CD14-positive monocyte (primary cell): Measurements from ENCODE around the gene KRT82. TPM values are rescaled to one million over a fixed set of nuclear protein-coding genes. Genes with fewer than 3 reads are reported as not detected.
A peak's percentile ranks its signal among the peaks of the same experiment; 100 is the strongest.

ENCODE experiments used
- DNase-seq, 3 donors: peaks; one replicate each; pipeline ENCODE4 v3.0.0-alpha.2; 2011 to 2022
- H2AFZ ChIP-seq: 2 replicates; pipeline ENCODE4 v1.6.0; 2012; ENCODE audit warnings: mild to moderate bottlenecking, low read depth, low read length, inconsistent platforms; ENCODE audit not compliant: insufficient read depth, poor library complexity, severe bottlenecking
- H3K27ac ChIP-seq, 2 donors: 1 replicate in 1 of 2; 2 replicates in 1 of 2; pipeline ENCODE4 v1.5.1; 2012 to 2013; ENCODE audit warnings: low read length in 2 of 2, control low read depth in 1 of 2, inconsistent platforms in 1 of 2, low read depth in 1 of 2, mild to moderate bottlenecking in 1 of 2
- H3K27me3 ChIP-seq, 2 donors: one replicate each; pipeline versions ENCODE4 v1.6.0 to v1.6.1; 2011 to 2013; ENCODE audit warnings: low read length in 2 of 2; ENCODE audit not compliant: control insufficient read depth in 2 of 2, insufficient read depth in 2 of 2
- H3K36me3 ChIP-seq, 2 donors: replicated peaks in 1 of 2; 1 replicate in 1 of 2; 2 replicates in 1 of 2; pipeline versions ENCODE4 v1.5.1 to v1.6.1; 2012 to 2013; ENCODE audit warnings: low read length in 2 of 2, control low read depth in 1 of 2, inconsistent platforms in 1 of 2, mild to moderate bottlenecking in 1 of 2; ENCODE audit not compliant: insufficient read depth in 2 of 2, control insufficient read depth in 1 of 2
- H3K4me1 ChIP-seq, 2 donors: 1 replicate in 1 of 2; 2 replicates in 1 of 2; pipeline versions ENCODE4 v1.5.1 to v1.6.1; 2012 to 2013; ENCODE audit warnings: low read length in 2 of 2, control low read depth in 1 of 2, inconsistent platforms in 1 of 2, mild to moderate bottlenecking in 1 of 2, moderate library complexity in 1 of 2; ENCODE audit not compliant: insufficient read depth in 2 of 2, control insufficient read depth in 1 of 2
- H3K4me2 ChIP-seq: replicated peaks from 2 replicates; pipeline ENCODE3; 2012; ENCODE audit warnings: low read length, moderate library complexity, mild to moderate bottlenecking; ENCODE audit not compliant: poor library complexity, severe bottlenecking; ENCODE audit errors: extremely low read depth
- H3K4me3 ChIP-seq, 3 experiments: fragments of 200-600 bp in 1 of 3; sonication (generic) in 1 of 3; replicated peaks in 1 of 3; 1 replicate in 2 of 3; 2 replicates in 1 of 3; pipeline ENCODE4 v1.5.1; 2011 to 2013; ENCODE audit warnings: low read length in 3 of 3, mild to moderate bottlenecking in 3 of 3, control low read depth in 2 of 3, low read depth in 2 of 3, inconsistent platforms in 1 of 3, moderate library complexity in 1 of 3
- H3K79me2 ChIP-seq: 2 replicates; pipeline ENCODE4 v1.6.0; 2012; ENCODE audit warnings: mild to moderate bottlenecking, control low read depth, inconsistent platforms, low read length, moderate library complexity; ENCODE audit not compliant: insufficient read depth
- H3K9ac ChIP-seq: 2 replicates; pipeline ENCODE4 v1.6.0; 2017; ENCODE audit warnings: low read length, mild to moderate bottlenecking; ENCODE audit not compliant: insufficient read depth, poor library complexity, severe bottlenecking
- H3K9me3 ChIP-seq, 2 donors: replicated peaks in 1 of 2; 1 replicate in 1 of 2; 2 replicates in 1 of 2; pipeline versions ENCODE4 v1.5.1 to v1.6.1; 2012 to 2013; ENCODE audit warnings: low read length in 2 of 2, control low read depth in 1 of 2; ENCODE audit not compliant: control insufficient read depth in 1 of 2, insufficient read depth in 1 of 2
- H4K20me1 ChIP-seq: 2 replicates; pipeline ENCODE4 v1.6.0; 2012; ENCODE audit warnings: mild to moderate bottlenecking, low read length, control low read depth, moderate library complexity; ENCODE audit not compliant: insufficient read depth
- H3K27ac Mint-ChIP-seq, 7 donors: one replicate each; pipeline ENCODE4 v1.8.0; 2020; ENCODE audit warnings: mild to moderate bottlenecking in 7 of 7, mixed read lengths in 7 of 7, moderate library complexity in 6 of 7, inconsistent platforms in 2 of 7
- H3K27me3 Mint-ChIP-seq, 3 donors: one replicate each; pipeline ENCODE4 v1.8.0; 2021 to 2022; ENCODE audit warnings: low read depth in 3 of 3, mild to moderate bottlenecking in 3 of 3, mixed read lengths in 3 of 3, moderate library complexity in 3 of 3, inconsistent platforms in 1 of 3
- H3K36me3 Mint-ChIP-seq, 2 donors: one replicate each; pipeline ENCODE4 v1.8.0; 2020; ENCODE audit warnings: mixed read lengths in 2 of 2, inconsistent platforms in 1 of 2, mild to moderate bottlenecking in 1 of 2
- H3K4me1 Mint-ChIP-seq: one replicate; pipeline ENCODE4 v1.8.0; 2020; ENCODE audit warnings: mild to moderate bottlenecking, mixed read lengths
- H3K4me3 Mint-ChIP-seq, 2 donors: one replicate each; pipeline ENCODE4 v1.8.0; 2020; ENCODE audit warnings: mild to moderate bottlenecking in 2 of 2, mixed read lengths in 2 of 2, moderate library complexity in 1 of 2
- H3K9me3 Mint-ChIP-seq, 7 donors: one replicate each; pipeline ENCODE4 v1.8.0; 2020 to 2022; ENCODE audit warnings: mixed read lengths in 7 of 7, mild to moderate bottlenecking in 6 of 7, moderate library complexity in 6 of 7, inconsistent platforms in 2 of 7
- CTCF ChIP-seq: fragments of 200-600 bp; IDR thresholded peaks from one replicate; pipeline ENCODE4 v1.8.0; 2022; ENCODE audit warnings: antibody characterized with exemption, mild to moderate bottlenecking
- WGBS: methylation state at CpG from one replicate; pipeline ENCODE4 v1.1.5; 2013; ENCODE audit warnings: missing lambda C conversion rate; ENCODE audit not compliant: insufficient coverage; 5-methylcytosine and 5-hydroxymethylcytosine counted together
- intact Hi-C, 2 donors: fragments of 100-400 bp; cut with micrococcal nuclease; formaldehyde crosslinking; loops; one replicate each; pipeline versions ENCODE4 v1.15.0 to v1.15.1; 2023
- polyA plus RNA-seq, 3 donors: library from polyadenylated mRNA; depleted of rRNA in 1 of 3; unstranded in 2 of 3; stranded (reverse) in 1 of 3; fragments of 300-500 nt in 2 of 3; fragments of >200 nt in 1 of 3; fragmentation: Illumina TruSeq in 2 of 3; gene quantifications; 1 replicate in 2 of 3; 2 replicates in 1 of 3; pipeline ENCODE4 v1.2.3, GENCODE V29; 2012 to 2021

The KRT82 gene
- polyA plus RNA-seq, 3 donors = not detected

GRCh38 chr12:52385226-52385702 lies 20.9 kb downstream of the KRT82 start, which contains the start of gene KRT84:
KRT84 (minus strand) TSS chr12:52385652; CDS start chr12:52385585, 67 bp downstream.
- Histone ChIP-seq H3K9me3 (no peaks in the 10 kb centered on the region), H3K27me3 (no peaks in the 10 kb centered on the region), H3K4me2 (no peak within 1 kb of the TSS), H3K79me2 (no peaks in the 10 kb centered on the region), H3K36me3 (no peaks in the 10 kb centered on the region), H3K4me1 (no peaks in the 10 kb centered on the region), H2AFZ (no peak within 1 kb of the TSS), H3K4me3 (no peak within 1 kb of the TSS), H3K9ac (no peak within 1 kb of the TSS), H3K27ac (no peak within 1 kb of the TSS), H4K20me1 (no peaks in the 10 kb centered on the region)
- no peak for DNase-seq
- Mint-ChIP-seq H3K9me3 (no peaks in the 10 kb centered on the region), H3K36me3 (no peaks in the 10 kb centered on the region), H3K4me3 (no peak within 1 kb of the TSS), H3K27ac (peak within 1 kb of the TSS in 1 of 7 donors; percentile 49), H3K4me1 (no peaks in the 10 kb centered on the region), H3K27me3 (peaks cover 0 to 6% (median 1%) of the 10 kb centered on the region in 3 donors)
- 96% methylated on average over 10 of the region's 11 CpGs for WGBS
- intact Hi-C loops = no loop called here
- no peak for TF ChIP-seq CTCF

GRCh38 chr12:52383331-52383730 lies 22.8 kb downstream of the KRT82 start:
- H3K4me3 Mint-ChIP-seq = no peak overlapping the region

More at GRCh38 chr12:52383331-52383730, 22.8 kb downstream of the KRT82 start:
- TF ChIP-seq CTCF = no peak
- Histone ChIP-seq H3K27me3 (no peaks in the 10 kb centered on the region), H3K4me3 (no peak overlapping the region), H3K9ac (no peak overlapping the region), H3K36me3 (no peaks in the 10 kb centered on the region), H3K79me2 (no peaks in the 10 kb centered on the region), H3K27ac (no peak overlapping the region), H3K4me2 (no peak overlapping the region), H3K9me3 (no peaks in the 10 kb centered on the region), H4K20me1 (no peaks in the 10 kb centered on the region), H2AFZ (no peak overlapping the region), H3K4me1 (no peaks in the 10 kb centered on the region)
- H3K9me3 Mint-ChIP-seq = no peaks in the 10 kb centered on the region
- H3K27me3 Mint-ChIP-seq = peaks cover 1 to 2% (median 2%) of the 10 kb centered on the region in 3 donors
- intact Hi-C loops = no loop called here
- 94% methylated on average over 3 of the region's 3 CpGs for WGBS
- no peaks in the 10 kb centered on the region for H3K4me1 Mint-ChIP-seq
- no peak overlapping the region for H3K27ac Mint-ChIP-seq
- H3K36me3 Mint-ChIP-seq = no peaks in the 10 kb centered on the region
- no peak for DNase-seq
